HepG2 (cell line): ENCODE measurements around the gene CA10. TPM values are rescaled to one million over a fixed set of nuclear protein-coding genes. Genes with fewer than 3 reads are reported as not detected.

Experiments used
- ATAC-seq: fragments of 200-7000 bp; cut with Tn5 transposase; 3 replicates; pipeline ENCODE4 v1.9.1; 2020; ENCODE audit warnings: mild to moderate bottlenecking, moderate library complexity
- BruUV-seq: library from RNA; stranded (reverse); fragments of 400-500 nt; replicated peaks from 2 replicates; lab custom pipeline; 2021; lab: Mats Ljungman, UMichigan
- CTCF ChIA-PET: fragments of 300-600 bp; formaldehyde crosslinking; extraction: SDS; loops from one replicate; lab custom pipeline; 2021; ENCODE audit warnings: low total read pairs, inconsistent platforms, low intra/inter-chr PET ratio; lab: Yijun Ruan, JAX
- POLR2A ChIA-PET: fragments of 350-600 bp; sonication (Branson Sonifier 250); formaldehyde crosslinking; loops from one replicate; lab custom pipeline; 2020; ENCODE audit warnings: antibody characterized with exemption, inconsistent platforms; lab: Yijun Ruan, JAX
- DNase-seq: peaks from one replicate; pipeline ENCODE4 v3.0.0-alpha.2; 2015; ENCODE audit warnings: low spot score
- FAIRE-seq: peaks from 3 replicates; lab custom pipeline; 2011; peaks lifted over from hg19 to GRCh38; lab: Jason Lieb, UNC
- H2AFZ ChIP-seq: one replicate; pipeline ENCODE4 v1.6.1; 2011; ENCODE audit warnings: low read length, inconsistent platforms
- H3K27ac ChIP-seq: fragments of 300-600 bp; 3 replicates; pipeline ENCODE4 v1.8.0; 2011; ENCODE audit warnings: mixed run types, mild to moderate bottlenecking, mixed read lengths, low read length, inconsistent platforms; ENCODE audit not compliant: insufficient read depth; ENCODE audit errors: extremely low read length
- H3K27me3 ChIP-seq, 2 experiments: fragments of 200-600 bp in 1 of 2; 2 replicates in 1 of 2; 3 replicates in 1 of 2; pipeline versions ENCODE4 v1.6.0 to v1.8.0; 2011; ENCODE audit warnings: low read length in 2 of 2, mild to moderate bottlenecking in 2 of 2, moderate library complexity in 2 of 2, inconsistent platforms in 1 of 2; ENCODE audit not compliant: insufficient read depth in 2 of 2, control insufficient read depth in 1 of 2
- H3K36me3 ChIP-seq, 2 experiments: fragments of 200-600 bp in 1 of 2; replicated peaks in 1 of 2; 2 replicates in 1 of 2; 3 replicates in 1 of 2; pipeline versions ENCODE4 v1.5.1 to v1.8.0; 2011; ENCODE audit warnings: low read length in 2 of 2, inconsistent platforms in 1 of 2; ENCODE audit not compliant: insufficient read depth in 2 of 2, control insufficient read depth in 1 of 2
- H3K4me1 ChIP-seq: 2 replicates; pipeline ENCODE4 v1.5.1; 2012; ENCODE audit warnings: low read length, inconsistent platforms; ENCODE audit not compliant: insufficient read depth
- H3K4me2 ChIP-seq: 2 replicates; pipeline ENCODE4 v1.6.0; 2011; ENCODE audit warnings: low read depth, low read length, inconsistent platforms
- H3K4me3 ChIP-seq, 3 experiments: fragments of 200-600 bp in 1 of 3; sonication (generic), shearing (Covaris generic) in 1 of 3; replicated peaks in 1 of 3; 2 replicates each; pipeline ENCODE4 v1.5.1; 2011 to 2016; ENCODE audit warnings: low read length in 3 of 3, inconsistent platforms in 2 of 3, low read depth in 2 of 3, mild to moderate bottlenecking in 2 of 3, control low read depth in 1 of 3, mixed read lengths in 1 of 3; ENCODE audit not compliant: insufficient read depth in 1 of 3
- H3K79me2 ChIP-seq: one replicate; pipeline ENCODE4 v1.6.1; 2011; ENCODE audit warnings: low read length, inconsistent platforms; ENCODE audit not compliant: insufficient read depth
- H3K9ac ChIP-seq: 2 replicates; pipeline ENCODE4 v1.6.0; 2011; ENCODE audit warnings: mild to moderate bottlenecking, low read depth, low read length, inconsistent platforms; ENCODE audit not compliant: insufficient read depth
- H3K9me3 ChIP-seq: 2 replicates; pipeline ENCODE4 v1.5.1; 2012; ENCODE audit warnings: mild to moderate bottlenecking, low read length
- H4K20me1 ChIP-seq: 2 replicates; pipeline ENCODE4 v1.6.0; 2011; ENCODE audit warnings: inconsistent platforms, mild to moderate bottlenecking, low read length, moderate library complexity; ENCODE audit not compliant: insufficient read depth
- MAFK ChIP-seq, 2 experiments: IDR thresholded peaks in 1 of 2; conservative IDR thresholded peaks in 1 of 2; 2 replicates each; pipeline ENCODE4 v1.6.1; 2011; ENCODE audit warnings: improper control_type of control experiment in 2 of 2, low read length in 2 of 2
- NFKBIZ ChIP-seq: IDR thresholded peaks from 2 replicates; pipeline ENCODE4 v1.6.1; 2018; ENCODE audit warnings: missing genetic modification reagents, missing compliant biosample characterization
- WGBS: methylation state at CpG from one replicate; pipeline ENCODE4 v1.1.6; 2017; ENCODE audit warnings: low lambda C conversion rate; 5-methylcytosine and 5-hydroxymethylcytosine counted together
- in situ Hi-C: cut with HindIII; loops from 2 replicates; pipeline ENCODE4 v1.10.0; 2017; ENCODE audit warnings: low pct_unique_long_range_greater_than_20kb; ENCODE audit not compliant: extremely low pct_ligation_motif_present
- intact Hi-C: fragments of 100-400 bp; cut with micrococcal nuclease; formaldehyde crosslinking; loops from one replicate; pipeline ENCODE4 v1.10.0; 2022; ENCODE audit not compliant: unreplicated experiment
- polyA plus RNA-seq, 8 experiments: library from polyadenylated mRNA; depleted of rRNA in 3 of 8; stranded (reverse) in 7 of 8; unstranded in 1 of 8; fragments of >200 nt; fragmentation: Illumina TruSeq in 4 of 8; extraction: Trizol in 4 of 8; gene quantifications; 2 replicates each; pipeline versions ENCODE4 v1.2.1 to v1.2.3, GENCODE V29; 2011 to 2016; ENCODE audit warnings: low read depth in 4 of 8, missing spikeins in 1 of 8, mixed read lengths in 1 of 8; ENCODE audit not compliant: insufficient read depth in 1 of 8
- total RNA-seq, 5 experiments: library from RNA; depleted of rRNA; stranded (reverse); fragments of >200 nt; fragmentation: Illumina TruSeq; extraction: Trizol; gene quantifications; 2 replicates each; pipeline ENCODE4 v1.2.3, GENCODE V29; 2016; ENCODE audit warnings: low read depth in 1 of 5
- TF ChIP-seq, protein P1 (sequence below): IDR thresholded peaks from 2 replicates; pipeline ENCODE4 v1.6.1; 2016; ENCODE audit warnings: low read depth, missing genetic modification reagents, missing compliant biosample characterization

CA10 gene
- total and polyA plus RNA-seq, 2 of the 13 experiments (the other 11 are each of a cell fraction or from before 2014, with no cell fraction given): not detected

DNA sequence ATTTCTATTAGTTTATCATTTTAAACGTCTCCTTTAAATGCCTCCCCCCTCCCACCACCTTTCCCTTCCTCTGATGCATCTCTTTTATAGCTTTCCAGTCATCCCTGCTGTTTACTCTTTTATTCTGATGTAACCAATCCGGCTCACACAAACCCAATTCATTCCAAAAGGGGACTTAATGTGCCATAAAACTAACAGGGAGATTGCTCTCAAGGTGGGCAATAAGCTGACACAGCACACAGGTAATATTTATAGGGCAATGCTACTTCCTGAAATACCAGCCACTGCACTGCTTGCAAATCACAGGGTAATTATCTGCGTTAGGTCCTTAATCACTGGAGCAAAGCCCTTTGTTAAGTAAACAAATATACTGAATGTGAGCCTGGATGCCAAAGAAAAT, 23.3 kb upstream of the CA10 start:
- FAIRE-seq (no peak), ATAC-seq (no peak), DNase-seq (no peak)
- no peaks in the 10 kb centered on the region for H3K27me3 ChIP-seq
- H3K9ac ChIP-seq: no peak overlapping the region
- H3K9me3 ChIP-seq: peaks cover 13% of the 10 kb centered on the region
- intact Hi-C loops (no loop called here), in situ Hi-C loops (no loop called here)
- POLR2A ChIA-PET: no interaction called here
- TF ChIP-seq, protein P1, sequence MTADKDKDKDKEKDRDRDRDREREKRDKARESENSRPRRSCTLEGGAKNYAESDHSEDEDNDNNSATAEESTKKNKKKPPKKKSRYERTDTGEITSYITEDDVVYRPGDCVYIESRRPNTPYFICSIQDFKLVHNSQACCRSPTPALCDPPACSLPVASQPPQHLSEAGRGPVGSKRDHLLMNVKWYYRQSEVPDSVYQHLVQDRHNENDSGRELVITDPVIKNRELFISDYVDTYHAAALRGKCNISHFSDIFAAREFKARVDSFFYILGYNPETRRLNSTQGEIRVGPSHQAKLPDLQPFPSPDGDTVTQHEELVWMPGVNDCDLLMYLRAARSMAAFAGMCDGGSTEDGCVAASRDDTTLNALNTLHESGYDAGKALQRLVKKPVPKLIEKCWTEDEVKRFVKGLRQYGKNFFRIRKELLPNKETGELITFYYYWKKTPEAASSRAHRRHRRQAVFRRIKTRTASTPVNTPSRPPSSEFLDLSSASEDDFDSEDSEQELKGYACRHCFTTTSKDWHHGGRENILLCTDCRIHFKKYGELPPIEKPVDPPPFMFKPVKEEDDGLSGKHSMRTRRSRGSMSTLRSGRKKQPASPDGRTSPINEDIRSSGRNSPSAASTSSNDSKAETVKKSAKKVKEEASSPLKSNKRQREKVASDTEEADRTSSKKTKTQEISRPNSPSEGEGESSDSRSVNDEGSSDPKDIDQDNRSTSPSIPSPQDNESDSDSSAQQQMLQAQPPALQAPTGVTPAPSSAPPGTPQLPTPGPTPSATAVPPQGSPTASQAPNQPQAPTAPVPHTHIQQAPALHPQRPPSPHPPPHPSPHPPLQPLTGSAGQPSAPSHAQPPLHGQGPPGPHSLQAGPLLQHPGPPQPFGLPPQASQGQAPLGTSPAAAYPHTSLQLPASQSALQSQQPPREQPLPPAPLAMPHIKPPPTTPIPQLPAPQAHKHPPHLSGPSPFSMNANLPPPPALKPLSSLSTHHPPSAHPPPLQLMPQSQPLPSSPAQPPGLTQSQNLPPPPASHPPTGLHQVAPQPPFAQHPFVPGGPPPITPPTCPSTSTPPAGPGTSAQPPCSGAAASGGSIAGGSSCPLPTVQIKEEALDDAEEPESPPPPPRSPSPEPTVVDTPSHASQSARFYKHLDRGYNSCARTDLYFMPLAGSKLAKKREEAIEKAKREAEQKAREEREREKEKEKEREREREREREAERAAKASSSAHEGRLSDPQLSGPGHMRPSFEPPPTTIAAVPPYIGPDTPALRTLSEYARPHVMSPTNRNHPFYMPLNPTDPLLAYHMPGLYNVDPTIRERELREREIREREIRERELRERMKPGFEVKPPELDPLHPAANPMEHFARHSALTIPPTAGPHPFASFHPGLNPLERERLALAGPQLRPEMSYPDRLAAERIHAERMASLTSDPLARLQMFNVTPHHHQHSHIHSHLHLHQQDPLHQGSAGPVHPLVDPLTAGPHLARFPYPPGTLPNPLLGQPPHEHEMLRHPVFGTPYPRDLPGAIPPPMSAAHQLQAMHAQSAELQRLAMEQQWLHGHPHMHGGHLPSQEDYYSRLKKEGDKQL (CRISPR knock-in tag): no peak
- no peak for TF ChIP-seq NFKBIZ (CRISPR knock-in tag)
- peak in 1 of 2 experiments; percentile 31; a peak in 1 of 4 replicates for TF ChIP-seq MAFK (conservative IDR thresholded peaks at IDR 0.05 in 1 of 2, IDR thresholded peaks at IDR 0.05 in 1 of 2; ENCODE audit: low read length in 2 of 2)
- H3K4me2 ChIP-seq: no peak overlapping the region
- no peaks in the 10 kb centered on the region for H3K4me1 ChIP-seq
- CTCF ChIA-PET: no interaction called here
- no peaks in the 10 kb centered on the region for H3K36me3 ChIP-seq
- no peak overlapping the region for H2AFZ ChIP-seq
- no TSS peak for BruUV-seq
- WGBS: 3% methylated on average over 3 of the region's 3 CpGs
- H3K79me2 ChIP-seq: no peaks in the 10 kb centered on the region
- no peaks in the 10 kb centered on the region for H4K20me1 ChIP-seq
- no peak overlapping the region for H3K27ac ChIP-seq
- H3K4me3 ChIP-seq: no peak overlapping the region
